Measurements from ENCODE around the gene KCTD2. TPM values are rescaled to one million over a fixed set of nuclear protein-coding genes. Genes with fewer than 3 reads are reported as not detected.

The KCTD2 gene
- total and polyA plus RNA-seq, 9 of the 15 experiments (the other 6 are each of a cell fraction or from before 2014, with no cell fraction given), result 1.7 to 32.9 (median 15.8) TPM

DNA sequence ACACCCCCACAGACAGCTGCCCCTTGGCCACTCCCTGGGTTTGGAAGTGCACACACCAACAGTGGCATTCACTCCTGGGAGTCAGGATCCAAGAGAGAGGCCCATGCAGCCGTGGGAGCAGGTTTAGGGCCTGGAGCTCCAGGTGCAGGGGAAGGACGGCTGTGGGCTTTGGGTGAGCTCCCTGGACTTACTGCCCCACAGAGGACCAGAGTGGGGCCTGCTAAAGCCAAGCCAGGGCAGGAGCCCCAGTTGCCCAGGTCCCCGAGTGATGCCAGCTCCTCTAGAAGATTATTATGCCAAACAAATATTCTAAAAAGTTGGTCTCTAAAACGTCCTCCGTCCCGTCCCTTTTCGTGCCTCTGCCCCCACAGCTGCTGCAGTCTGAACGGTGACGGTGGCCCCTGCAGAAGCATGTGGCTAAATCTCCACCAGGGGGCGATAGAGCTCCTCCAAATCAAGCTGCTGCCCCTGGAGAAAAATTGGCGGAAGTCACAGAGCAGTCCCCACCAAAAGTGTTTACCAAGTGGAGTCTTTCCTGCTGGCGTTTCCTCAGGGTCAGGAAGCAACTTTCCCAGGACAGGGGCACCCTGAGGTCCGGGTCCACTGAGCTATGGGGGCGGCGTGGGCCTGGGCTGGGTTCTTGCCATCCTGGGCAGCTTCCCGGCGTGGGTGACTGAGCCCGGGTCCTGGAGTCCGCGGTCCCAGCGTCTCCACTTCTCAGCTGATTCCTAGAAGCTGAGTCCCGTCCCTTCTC, 67.0 kb downstream of the KCTD2 start (continued):
- TF ChIP-seq, protein P1, sequence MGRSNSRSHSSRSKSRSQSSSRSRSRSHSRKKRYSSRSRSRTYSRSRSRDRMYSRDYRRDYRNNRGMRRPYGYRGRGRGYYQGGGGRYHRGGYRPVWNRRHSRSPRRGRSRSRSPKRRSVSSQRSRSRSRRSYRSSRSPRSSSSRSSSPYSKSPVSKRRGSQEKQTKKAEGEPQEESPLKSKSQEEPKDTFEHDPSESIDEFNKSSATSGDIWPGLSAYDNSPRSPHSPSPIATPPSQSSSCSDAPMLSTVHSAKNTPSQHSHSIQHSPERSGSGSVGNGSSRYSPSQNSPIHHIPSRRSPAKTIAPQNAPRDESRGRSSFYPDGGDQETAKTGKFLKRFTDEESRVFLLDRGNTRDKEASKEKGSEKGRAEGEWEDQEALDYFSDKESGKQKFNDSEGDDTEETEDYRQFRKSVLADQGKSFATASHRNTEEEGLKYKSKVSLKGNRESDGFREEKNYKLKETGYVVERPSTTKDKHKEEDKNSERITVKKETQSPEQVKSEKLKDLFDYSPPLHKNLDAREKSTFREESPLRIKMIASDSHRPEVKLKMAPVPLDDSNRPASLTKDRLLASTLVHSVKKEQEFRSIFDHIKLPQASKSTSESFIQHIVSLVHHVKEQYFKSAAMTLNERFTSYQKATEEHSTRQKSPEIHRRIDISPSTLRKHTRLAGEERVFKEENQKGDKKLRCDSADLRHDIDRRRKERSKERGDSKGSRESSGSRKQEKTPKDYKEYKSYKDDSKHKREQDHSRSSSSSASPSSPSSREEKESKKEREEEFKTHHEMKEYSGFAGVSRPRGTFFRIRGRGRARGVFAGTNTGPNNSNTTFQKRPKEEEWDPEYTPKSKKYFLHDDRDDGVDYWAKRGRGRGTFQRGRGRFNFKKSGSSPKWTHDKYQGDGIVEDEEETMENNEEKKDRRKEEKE (IDR thresholded peaks at IDR 0.05; ENCODE audit: borderline replicate concordance in 1 of 2, control insufficient read depth in 1 of 2, low read depth in 2 of 2, low read length in 1 of 2), result no peak
- TF ChIP-seq KAT8 (IDR thresholded peaks at IDR 0.05; ENCODE audit: low read depth), result no peak
- TF ChIP-seq SIN3B (IDR thresholded peaks at IDR 0.05; ENCODE audit: low read depth), result no peak
- TF ChIP-seq NR2C1 (IDR thresholded peaks at IDR 0.05), result no peak
- no peak for TF ChIP-seq NR2C1 (tag; IDR thresholded peaks at IDR 0.05)
- no peak for TF ChIP-seq SMARCC2 (IDR thresholded peaks at IDR 0.05; ENCODE audit: low read depth)
- no peak for TF ChIP-seq HOXB6 (CRISPR knock-in tag; IDR thresholded peaks at IDR 0.05; ENCODE audit: borderline replicate concordance)
- no peak for TF ChIP-seq ZNF436 (CRISPR knock-in tag; IDR thresholded peaks at IDR 0.05)
- TF ChIP-seq, protein P2, sequence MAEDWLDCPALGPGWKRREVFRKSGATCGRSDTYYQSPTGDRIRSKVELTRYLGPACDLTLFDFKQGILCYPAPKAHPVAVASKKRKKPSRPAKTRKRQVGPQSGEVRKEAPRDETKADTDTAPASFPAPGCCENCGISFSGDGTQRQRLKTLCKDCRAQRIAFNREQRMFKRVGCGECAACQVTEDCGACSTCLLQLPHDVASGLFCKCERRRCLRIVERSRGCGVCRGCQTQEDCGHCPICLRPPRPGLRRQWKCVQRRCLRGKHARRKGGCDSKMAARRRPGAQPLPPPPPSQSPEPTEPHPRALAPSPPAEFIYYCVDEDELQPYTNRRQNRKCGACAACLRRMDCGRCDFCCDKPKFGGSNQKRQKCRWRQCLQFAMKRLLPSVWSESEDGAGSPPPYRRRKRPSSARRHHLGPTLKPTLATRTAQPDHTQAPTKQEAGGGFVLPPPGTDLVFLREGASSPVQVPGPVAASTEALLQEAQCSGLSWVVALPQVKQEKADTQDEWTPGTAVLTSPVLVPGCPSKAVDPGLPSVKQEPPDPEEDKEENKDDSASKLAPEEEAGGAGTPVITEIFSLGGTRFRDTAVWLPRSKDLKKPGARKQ (CRISPR knock-in tag; IDR thresholded peaks at IDR 0.05), result no peak
- TF ChIP-seq PHTF2 (CRISPR knock-in tag; IDR thresholded peaks at IDR 0.05), result no peak
- TF ChIP-seq SNRNP70 (optimal IDR thresholded peaks at IDR 0.05; ENCODE audit: low read depth, low read length), result no peak
- peak; percentile 37; the same call in 1 of the 2 replicates for TF ChIP-seq MYNN (IDR thresholded peaks at IDR 0.05)
- no peak for TF ChIP-seq MYNN (CRISPR knock-in tag; IDR thresholded peaks at IDR 0.05)
- TF ChIP-seq ZNF445 (CRISPR knock-in tag; IDR thresholded peaks at IDR 0.05; ENCODE audit: low read depth), result no peak
- no peak for TF ChIP-seq LCOR (CRISPR knock-in tag; IDR thresholded peaks at IDR 0.05)
- TF ChIP-seq ZNF140 (CRISPR knock-in tag; IDR thresholded peaks at IDR 0.05), result no peak
